HUDEP-2 (cell line): Measurements from ENCODE around the gene MFSD6.
"Not testable (repeated sequence)": the region's sequence is repeated elsewhere in the genome, so short reads cannot be mapped to it uniquely, and the experiment has no call there.

Experiments used
- DNase-seq, 76 experiments: peaks; one replicate each; lab custom pipeline; 2025; ENCODE audit not compliant: unreplicated experiment in 76 of 76; lab: John Stamatoyannopoulos, UW

The MFSD6 gene

GRCh38 chr2:190490502-190490901 lies 82.3 kb downstream of the MFSD6 start:
- DNase-seq: no peak

GRCh38 chr2:190493095-190493494 lies 84.9 kb downstream of the MFSD6 start:
- no peak for DNase-seq

GRCh38 chr2:190494600-190495227 lies 86.6 kb downstream of the MFSD6 start:
- peak in 7 of 76 experiments; percentile 8 to 29 (median 18) for DNase-seq

GRCh38 chr2:190497428-190497827 lies 89.3 kb downstream of the MFSD6 start:
- DNase-seq: no peak

- no peak for DNase-seq
Observed at GRCh38 chr2:190499273-190499672, 91.1 kb downstream of the MFSD6 start.

GRCh38 chr2:190500054-190500502 lies 91.9 kb downstream of the MFSD6 start:
- DNase-seq: no peak

GRCh38 chr2:190501231-190501630 lies 93.1 kb downstream of the MFSD6 start:
- DNase-seq: no peak

GRCh38 chr2:190501702-190502407 lies 93.7 kb downstream of the MFSD6 start:
- no peak for DNase-seq

GRCh38 chr2:190503088-190503487 lies 94.9 kb downstream of the MFSD6 start:
- no peak for DNase-seq

GRCh38 chr2:190504912-190505311 lies 96.8 kb downstream of the MFSD6 start:
- no peak for DNase-seq

- DNase-seq: no peak
Observed at GRCh38 chr2:190505696-190506095, 97.5 kb downstream of the MFSD6 start.

GRCh38 chr2:190506666-190507065 lies 98.5 kb downstream of the MFSD6 start:
- no peak for DNase-seq

GRCh38 chr2:190507135-190507534 lies 99.0 kb downstream of the MFSD6 start:
- no peak for DNase-seq

- not testable (repeated sequence) for DNase-seq
Observed at GRCh38 chr2:190509895-190510294, 101.7 kb downstream of the MFSD6 start.

GRCh38 chr2:190511104-190511503 lies 102.9 kb downstream of the MFSD6 start:
- DNase-seq: peak in 9 of 76 experiments; percentile 6 to 24 (median 8)

GRCh38 chr2:190512539-190513095 lies 104.5 kb downstream of the MFSD6 start:
- no peak for DNase-seq

GRCh38 chr2:190513877-190514276 lies 105.7 kb downstream of the MFSD6 start:
- no peak for DNase-seq

GRCh38 chr2:190514676-190515075 lies 106.5 kb downstream of the MFSD6 start:
- no peak for DNase-seq

- no peak for DNase-seq
Observed at GRCh38 chr2:190515687-190516086, 107.5 kb downstream of the MFSD6 start.

- DNase-seq: no peak
Observed at GRCh38 chr2:190517468-190517867, 109.3 kb downstream of the MFSD6 start.

GRCh38 chr2:190519975-190520767 lies 112.0 kb downstream of the MFSD6 start:
- no peak for DNase-seq
